Esophagus squamous epithelium (tissue), 4 donors: ENCODE data around the gene CRP.

Experiments used
- CTCF ChIP-seq, 6 experiments: fragments of 450-650 bp in 4 of 6; fragments of 200-600 bp in 2 of 6; sonication (generic) in 2 of 6; IDR thresholded peaks; one replicate each; pipeline ENCODE4 v1.5.1; 2016 to 2019; ENCODE audit warnings: antibody characterized with exemption in 6 of 6, mild to moderate bottlenecking in 4 of 6, moderate library complexity in 4 of 6
- POLR2A ChIP-seq, 4 donors: fragments of 450-650 bp; IDR thresholded peaks; one replicate each; pipeline ENCODE4 v1.6.1; 2017; ENCODE audit warnings: antibody characterized with exemption in 4 of 4, mild to moderate bottlenecking in 4 of 4, moderate library complexity in 3 of 4

GRCh38 chr1:159737238-159737916, 23.0 kb upstream of the CRP start:
- TF ChIP-seq CTCF (IDR thresholded peaks at IDR 0.05) (no peak), POLR2A (IDR thresholded peaks at IDR 0.05) (no peak)
